HG03060 (cell line): Measurements from ENCODE around the gene RAP1GAP2.
"Not testable (repeated sequence)": the region's sequence is repeated elsewhere in the genome, so short reads cannot be mapped to it uniquely, and the experiment has no call there.

Experiments
- ATAC-seq: cut with Tn5 transposase; IDR thresholded peaks from one replicate; pipeline ENCODE4 v1.9.1; 2021; ENCODE audit warnings: low read depth, moderate number of reproducible peaks; ENCODE audit not compliant: unreplicated experiment

Gene RAP1GAP2

GRCh38 chr17:3008336-3009288 lies 212.4 kb downstream of the RAP1GAP2 start:
- no peak for ATAC-seq

GRCh38 chr17:3009411-3009920 lies 213.2 kb downstream of the RAP1GAP2 start:
- ATAC-seq = no peak

GRCh38 chr17:3011891-3012290 lies 215.7 kb downstream of the RAP1GAP2 start:
- no peak for ATAC-seq

- no peak for ATAC-seq
These were observed 216.8 kb downstream of the RAP1GAP2 start for GRCh38 chr17:3012926-3013581.

- ATAC-seq = no peak
These were observed 219.7 kb downstream of the RAP1GAP2 start for GRCh38 chr17:3015890-3016289.

- ATAC-seq = no peak
These were observed 221.7 kb downstream of the RAP1GAP2 start for GRCh38 chr17:3017936-3018335.

- no peak for ATAC-seq
These were observed 223.5 kb downstream of the RAP1GAP2 start for GRCh38 chr17:3019761-3020160.

GRCh38 chr17:3020381-3020780 lies 224.1 kb downstream of the RAP1GAP2 start:
- ATAC-seq = no peak

GRCh38 chr17:3022197-3022596 lies 226.0 kb downstream of the RAP1GAP2 start:
- ATAC-seq = no peak

GRCh38 chr17:3024346-3024745 lies 228.1 kb downstream of the RAP1GAP2 start:
- ATAC-seq = no peak

- ATAC-seq = no peak
These were observed 229.3 kb downstream of the RAP1GAP2 start for GRCh38 chr17:3025421-3026124.

GRCh38 chr17:3026125-3026855 lies 230.1 kb downstream of the RAP1GAP2 start:
- ATAC-seq = no peak

- no peak for ATAC-seq
These were observed 230.9 kb downstream of the RAP1GAP2 start for GRCh38 chr17:3026856-3027751.

- ATAC-seq = no peak
These were observed 231.7 kb downstream of the RAP1GAP2 start for GRCh38 chr17:3027786-3028532.

- no peak for ATAC-seq
These were observed 233.1 kb downstream of the RAP1GAP2 start for GRCh38 chr17:3029213-3029913.

GRCh38 chr17:3030096-3030495 lies 233.9 kb downstream of the RAP1GAP2 start:
- no peak for ATAC-seq

- not testable (repeated sequence) for ATAC-seq
These were observed 234.7 kb downstream of the RAP1GAP2 start for GRCh38 chr17:3030852-3031470.
